ENCODE results near the gene TIMM50. TPM values are rescaled to one million over a fixed set of nuclear protein-coding genes. Genes with fewer than 3 reads are reported as not detected.

TIMM50 gene
- total and polyA plus RNA-seq, 4 donors, result 24.3 to 39.9 (median 30.5) TPM

DNA sequence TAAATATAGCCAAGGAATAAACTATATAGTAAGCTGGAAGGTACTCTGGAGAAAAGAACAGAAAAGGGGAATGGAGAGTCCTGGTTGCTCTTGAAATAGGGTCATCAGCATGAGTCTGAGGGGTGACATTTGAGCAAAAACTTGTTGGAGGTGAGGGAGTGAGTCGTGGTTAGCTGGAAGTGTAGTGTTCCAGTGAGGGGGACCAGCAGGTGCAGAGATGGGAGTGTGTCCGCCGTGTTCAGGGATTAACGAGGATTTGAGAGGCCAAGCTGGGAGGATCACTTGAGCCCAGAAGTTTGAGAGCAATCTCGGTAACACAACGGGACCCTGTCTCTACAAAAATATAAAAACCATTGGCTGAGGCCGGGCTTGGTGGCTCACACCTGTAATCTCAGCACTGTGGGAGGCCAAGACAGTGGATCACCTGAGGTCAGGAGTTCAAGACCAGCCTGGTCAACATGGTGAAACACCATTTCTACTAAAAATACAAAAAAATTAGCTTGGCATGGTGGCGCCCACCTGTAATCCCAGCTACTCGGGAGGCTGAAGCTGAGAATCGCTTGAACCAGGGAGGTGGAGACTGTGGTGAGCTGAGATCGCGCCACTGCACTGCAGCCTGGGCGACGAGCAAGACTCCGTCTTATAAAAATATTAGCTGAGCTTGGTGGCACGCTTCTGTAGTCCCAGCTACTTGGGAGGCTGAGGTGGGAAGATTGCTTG, 34.1 kb upstream of the TIMM50 start:
- Histone ChIP-seq H3K27ac (ENCODE audit: low read depth in 1 of 2, low read length in 2 of 2) (peak overlapping the region in 1 of 2 donors; percentile 75), H3K4me1 (ENCODE audit: control insufficient read depth in 4 of 4, insufficient read depth in 4 of 4, low read length in 3 of 4) (peaks cover 13 to 38% (median 26%) of the 10 kb centered on the region in 4 donors), H3K4me3 (ENCODE audit: low read depth in 1 of 3, low read length in 3 of 3) (peak overlapping the region; percentile 72 to 99 (median 87)), H3K27me3 (ENCODE audit: control insufficient read depth in 4 of 4, insufficient read depth in 4 of 4, low read length in 3 of 4) (no peaks in the 10 kb centered on the region), H3K9ac (ENCODE audit: low read depth in 1 of 2, low read length in 2 of 2) (peak overlapping the region; percentile 89 to 99), H3K36me3 (ENCODE audit: control insufficient read depth in 4 of 4, insufficient read depth in 3 of 4, low read depth in 1 of 4, low read length in 3 of 4) (peaks cover 0 to 5% (median under 1%) of the 10 kb centered on the region in 4 donors), H3K9me3 (ENCODE audit: control insufficient read depth in 4 of 4, low read length in 3 of 4) (no peaks in the 10 kb centered on the region)
- WGBS, result 88% methylated on average over 16 of the region's 16 CpGs
- no peak for DNase-seq (ENCODE audit: low spot score)
- TF ChIP-seq, protein P1, sequence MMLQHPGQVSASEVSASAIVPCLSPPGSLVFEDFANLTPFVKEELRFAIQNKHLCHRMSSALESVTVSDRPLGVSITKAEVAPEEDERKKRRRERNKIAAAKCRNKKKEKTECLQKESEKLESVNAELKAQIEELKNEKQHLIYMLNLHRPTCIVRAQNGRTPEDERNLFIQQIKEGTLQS (IDR thresholded peaks at IDR 0.05), result no peak
- TF ChIP-seq EGR1 (IDR thresholded peaks at IDR 0.05; ENCODE audit: low read depth in 2 of 2) (no peak), HNF4G (IDR thresholded peaks at IDR 0.05) (no peak)

DNA sequence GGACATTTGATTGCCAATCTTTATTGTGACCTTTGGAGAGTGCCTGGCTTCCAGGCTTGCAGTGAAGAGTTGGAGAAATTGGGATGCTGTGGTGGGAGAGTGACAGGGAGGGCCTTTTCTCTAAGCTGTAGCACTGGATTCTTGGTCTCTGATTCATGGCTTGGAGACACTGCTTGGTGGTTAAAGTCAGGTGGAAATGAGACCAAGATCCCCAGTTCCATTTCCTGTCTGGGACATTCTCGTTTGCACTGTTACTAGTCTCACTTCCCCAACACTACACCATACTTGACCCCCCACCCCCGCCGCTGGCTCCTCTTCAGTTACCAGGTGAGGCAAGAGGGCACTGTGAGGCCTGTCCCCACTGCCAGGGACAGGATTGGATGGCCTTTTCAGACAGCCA, 32.4 kb upstream of the TIMM50 start:
- H3K4me1 ChIP-seq (ENCODE audit: control insufficient read depth in 4 of 4, insufficient read depth in 4 of 4, low read length in 3 of 4), result peaks cover 13 to 38% (median 27%) of the 10 kb centered on the region in 4 donors
- 75% methylated on average over 3 of the region's 3 CpGs for WGBS
- DNase-seq (ENCODE audit: low spot score), result no peak

DNA sequence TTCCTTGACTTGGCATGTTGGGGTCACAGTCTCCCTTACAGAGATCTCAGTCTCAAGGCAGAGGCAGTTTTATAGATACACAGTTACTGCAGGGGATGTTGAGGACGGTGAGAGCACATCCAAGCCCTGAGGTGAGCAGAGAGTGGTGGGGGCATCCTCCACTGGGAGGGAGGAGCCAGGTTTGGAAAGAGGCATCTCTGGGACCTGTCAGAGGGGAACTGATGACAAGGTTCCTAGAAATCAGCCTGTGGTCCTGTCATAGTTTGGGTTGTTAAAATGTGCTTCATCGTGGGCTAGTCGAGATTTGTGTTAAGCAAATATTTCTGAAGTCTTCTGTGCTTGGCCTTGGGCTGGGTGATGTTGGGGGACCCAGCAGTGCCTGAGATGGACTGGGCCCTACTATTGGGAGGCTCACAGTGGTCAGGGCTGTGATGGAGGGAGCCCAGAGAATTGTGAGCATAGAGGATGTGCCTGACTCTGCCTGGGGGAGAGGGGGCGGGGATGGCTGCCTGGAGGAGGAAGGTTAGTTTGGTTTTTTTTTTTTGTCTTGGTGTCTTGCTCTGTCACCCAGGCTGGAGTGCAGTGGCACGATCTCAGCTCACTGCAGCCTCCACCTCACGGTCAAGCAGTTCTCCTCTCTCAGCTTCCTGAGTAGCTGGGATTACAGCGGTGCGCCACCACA, 31.4 kb upstream of the TIMM50 start:
- 84% methylated on average over 8 of the region's 8 CpGs for WGBS
- Histone ChIP-seq H3K27ac (ENCODE audit: low read depth in 1 of 2, low read length in 2 of 2) (no peak overlapping the region), H3K4me3 (ENCODE audit: low read depth in 1 of 3, low read length in 3 of 3) (no peak overlapping the region), H3K9me3 (ENCODE audit: control insufficient read depth in 4 of 4, low read length in 3 of 4) (no peaks in the 10 kb centered on the region), H3K27me3 (ENCODE audit: control insufficient read depth in 4 of 4, insufficient read depth in 4 of 4, low read length in 3 of 4) (no peaks in the 10 kb centered on the region), H3K4me1 (ENCODE audit: control insufficient read depth in 4 of 4, insufficient read depth in 4 of 4, low read length in 3 of 4) (peaks cover 13 to 38% (median 27%) of the 10 kb centered on the region in 4 donors), H3K9ac (ENCODE audit: low read depth in 1 of 2, low read length in 2 of 2) (no peak overlapping the region), H3K36me3 (ENCODE audit: control insufficient read depth in 4 of 4, insufficient read depth in 3 of 4, low read depth in 1 of 4, low read length in 3 of 4) (peaks cover 0 to 18% (median 7%) of the 10 kb centered on the region in 4 donors)
- DNase-seq (ENCODE audit: low spot score), result no peak
- TF ChIP-seq TAF1 (conservative IDR thresholded peaks at IDR 0.05) (no peak), NR2F2 (IDR thresholded peaks at IDR 0.05) (no peak), HNF4G (IDR thresholded peaks at IDR 0.05) (no peak), EGR1 (IDR thresholded peaks at IDR 0.05; ENCODE audit: low read depth in 2 of 2) (no peak), RAD21 (IDR thresholded peaks at IDR 0.05) (no peak), GABPA (IDR thresholded peaks at IDR 0.05 in 1 of 2, conservative IDR thresholded peaks at IDR 0.05 in 1 of 2) (no peak), HNF4A (conservative IDR thresholded peaks at IDR 0.05) (no peak), YY1 (IDR thresholded peaks at IDR 0.05) (no peak), JUND (IDR thresholded peaks at IDR 0.05) (no peak), RXRA (IDR thresholded peaks at IDR 0.05) (no peak), FOXA2 (IDR thresholded peaks at IDR 0.05) (no peak)
- TF ChIP-seq, protein P2, sequence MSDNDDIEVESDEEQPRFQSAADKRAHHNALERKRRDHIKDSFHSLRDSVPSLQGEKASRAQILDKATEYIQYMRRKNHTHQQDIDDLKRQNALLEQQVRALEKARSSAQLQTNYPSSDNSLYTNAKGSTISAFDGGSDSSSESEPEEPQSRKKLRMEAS (IDR thresholded peaks at IDR 0.05), result no peak
- TF ChIP-seq, protein P3, sequence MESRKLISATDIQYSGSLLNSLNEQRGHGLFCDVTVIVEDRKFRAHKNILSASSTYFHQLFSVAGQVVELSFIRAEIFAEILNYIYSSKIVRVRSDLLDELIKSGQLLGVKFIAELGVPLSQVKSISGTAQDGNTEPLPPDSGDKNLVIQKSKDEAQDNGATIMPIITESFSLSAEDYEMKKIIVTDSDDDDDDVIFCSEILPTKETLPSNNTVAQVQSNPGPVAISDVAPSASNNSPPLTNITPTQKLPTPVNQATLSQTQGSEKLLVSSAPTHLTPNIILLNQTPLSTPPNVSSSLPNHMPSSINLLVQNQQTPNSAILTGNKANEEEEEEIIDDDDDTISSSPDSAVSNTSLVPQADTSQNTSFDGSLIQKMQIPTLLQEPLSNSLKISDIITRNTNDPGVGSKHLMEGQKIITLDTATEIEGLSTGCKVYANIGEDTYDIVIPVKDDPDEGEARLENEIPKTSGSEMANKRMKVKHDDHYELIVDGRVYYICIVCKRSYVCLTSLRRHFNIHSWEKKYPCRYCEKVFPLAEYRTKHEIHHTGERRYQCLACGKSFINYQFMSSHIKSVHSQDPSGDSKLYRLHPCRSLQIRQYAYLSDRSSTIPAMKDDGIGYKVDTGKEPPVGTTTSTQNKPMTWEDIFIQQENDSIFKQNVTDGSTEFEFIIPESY (IDR thresholded peaks at IDR 0.05), result no peak
- TF ChIP-seq, protein P1 (IDR thresholded peaks at IDR 0.05), result no peak
- TF ChIP-seq, protein P4, sequence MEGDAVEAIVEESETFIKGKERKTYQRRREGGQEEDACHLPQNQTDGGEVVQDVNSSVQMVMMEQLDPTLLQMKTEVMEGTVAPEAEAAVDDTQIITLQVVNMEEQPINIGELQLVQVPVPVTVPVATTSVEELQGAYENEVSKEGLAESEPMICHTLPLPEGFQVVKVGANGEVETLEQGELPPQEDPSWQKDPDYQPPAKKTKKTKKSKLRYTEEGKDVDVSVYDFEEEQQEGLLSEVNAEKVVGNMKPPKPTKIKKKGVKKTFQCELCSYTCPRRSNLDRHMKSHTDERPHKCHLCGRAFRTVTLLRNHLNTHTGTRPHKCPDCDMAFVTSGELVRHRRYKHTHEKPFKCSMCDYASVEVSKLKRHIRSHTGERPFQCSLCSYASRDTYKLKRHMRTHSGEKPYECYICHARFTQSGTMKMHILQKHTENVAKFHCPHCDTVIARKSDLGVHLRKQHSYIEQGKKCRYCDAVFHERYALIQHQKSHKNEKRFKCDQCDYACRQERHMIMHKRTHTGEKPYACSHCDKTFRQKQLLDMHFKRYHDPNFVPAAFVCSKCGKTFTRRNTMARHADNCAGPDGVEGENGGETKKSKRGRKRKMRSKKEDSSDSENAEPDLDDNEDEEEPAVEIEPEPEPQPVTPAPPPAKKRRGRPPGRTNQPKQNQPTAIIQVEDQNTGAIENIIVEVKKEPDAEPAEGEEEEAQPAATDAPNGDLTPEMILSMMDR (IDR thresholded peaks at IDR 0.05; ENCODE audit: low read depth, low read length, missing input control), result no peak
- TF ChIP-seq, protein P5, sequence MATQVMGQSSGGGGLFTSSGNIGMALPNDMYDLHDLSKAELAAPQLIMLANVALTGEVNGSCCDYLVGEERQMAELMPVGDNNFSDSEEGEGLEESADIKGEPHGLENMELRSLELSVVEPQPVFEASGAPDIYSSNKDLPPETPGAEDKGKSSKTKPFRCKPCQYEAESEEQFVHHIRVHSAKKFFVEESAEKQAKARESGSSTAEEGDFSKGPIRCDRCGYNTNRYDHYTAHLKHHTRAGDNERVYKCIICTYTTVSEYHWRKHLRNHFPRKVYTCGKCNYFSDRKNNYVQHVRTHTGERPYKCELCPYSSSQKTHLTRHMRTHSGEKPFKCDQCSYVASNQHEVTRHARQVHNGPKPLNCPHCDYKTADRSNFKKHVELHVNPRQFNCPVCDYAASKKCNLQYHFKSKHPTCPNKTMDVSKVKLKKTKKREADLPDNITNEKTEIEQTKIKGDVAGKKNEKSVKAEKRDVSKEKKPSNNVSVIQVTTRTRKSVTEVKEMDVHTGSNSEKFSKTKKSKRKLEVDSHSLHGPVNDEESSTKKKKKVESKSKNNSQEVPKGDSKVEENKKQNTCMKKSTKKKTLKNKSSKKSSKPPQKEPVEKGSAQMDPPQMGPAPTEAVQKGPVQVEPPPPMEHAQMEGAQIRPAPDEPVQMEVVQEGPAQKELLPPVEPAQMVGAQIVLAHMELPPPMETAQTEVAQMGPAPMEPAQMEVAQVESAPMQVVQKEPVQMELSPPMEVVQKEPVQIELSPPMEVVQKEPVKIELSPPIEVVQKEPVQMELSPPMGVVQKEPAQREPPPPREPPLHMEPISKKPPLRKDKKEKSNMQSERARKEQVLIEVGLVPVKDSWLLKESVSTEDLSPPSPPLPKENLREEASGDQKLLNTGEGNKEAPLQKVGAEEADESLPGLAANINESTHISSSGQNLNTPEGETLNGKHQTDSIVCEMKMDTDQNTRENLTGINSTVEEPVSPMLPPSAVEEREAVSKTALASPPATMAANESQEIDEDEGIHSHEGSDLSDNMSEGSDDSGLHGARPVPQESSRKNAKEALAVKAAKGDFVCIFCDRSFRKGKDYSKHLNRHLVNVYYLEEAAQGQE (IDR thresholded peaks at IDR 0.05), result no peak

More for the DNA sequence above, 32.4 kb upstream of the TIMM50 start:
- Histone ChIP-seq H3K27ac (ENCODE audit: low read depth in 1 of 2, low read length in 2 of 2) (no peak overlapping the region), H3K9me3 (ENCODE audit: control insufficient read depth in 4 of 4, low read length in 3 of 4) (no peaks in the 10 kb centered on the region), H3K36me3 (ENCODE audit: control insufficient read depth in 4 of 4, insufficient read depth in 3 of 4, low read depth in 1 of 4, low read length in 3 of 4) (peaks cover 0 to 13% (median 4%) of the 10 kb centered on the region in 4 donors), H3K9ac (ENCODE audit: low read depth in 1 of 2, low read length in 2 of 2) (no peak overlapping the region), H3K4me3 (ENCODE audit: low read depth in 1 of 3, low read length in 3 of 3) (no peak overlapping the region), H3K27me3 (ENCODE audit: control insufficient read depth in 4 of 4, insufficient read depth in 4 of 4, low read length in 3 of 4) (no peaks in the 10 kb centered on the region)
- TF ChIP-seq, protein P1 (IDR thresholded peaks at IDR 0.05), result no peak
- TF ChIP-seq RXRA (IDR thresholded peaks at IDR 0.05), result no peak
- TF ChIP-seq HNF4A (conservative IDR thresholded peaks at IDR 0.05), result no peak

Data from liver (tissue), 9 donors.